Uterine smooth muscle cell (primary cell): ENCODE data around the gene NOTO. TPM values are rescaled to one million over a fixed set of nuclear protein-coding genes. Genes with fewer than 3 reads are reported as not detected.

ENCODE experiments used
- total RNA-seq: library from RNA; depleted of rRNA; stranded (reverse); fragments of >200 nt; gene quantifications from 2 replicates; pipeline ENCODE4 v1.2.3, GENCODE V29; 2014

NOTO gene, protein sequence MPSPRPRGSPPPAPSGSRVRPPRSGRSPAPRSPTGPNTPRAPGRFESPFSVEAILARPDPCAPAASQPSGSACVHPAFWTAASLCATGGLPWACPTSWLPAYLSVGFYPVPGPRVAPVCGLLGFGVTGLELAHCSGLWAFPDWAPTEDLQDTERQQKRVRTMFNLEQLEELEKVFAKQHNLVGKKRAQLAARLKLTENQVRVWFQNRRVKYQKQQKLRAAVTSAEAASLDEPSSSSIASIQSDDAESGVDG
- not detected in 2 replicates for total RNA-seq

DNA sequence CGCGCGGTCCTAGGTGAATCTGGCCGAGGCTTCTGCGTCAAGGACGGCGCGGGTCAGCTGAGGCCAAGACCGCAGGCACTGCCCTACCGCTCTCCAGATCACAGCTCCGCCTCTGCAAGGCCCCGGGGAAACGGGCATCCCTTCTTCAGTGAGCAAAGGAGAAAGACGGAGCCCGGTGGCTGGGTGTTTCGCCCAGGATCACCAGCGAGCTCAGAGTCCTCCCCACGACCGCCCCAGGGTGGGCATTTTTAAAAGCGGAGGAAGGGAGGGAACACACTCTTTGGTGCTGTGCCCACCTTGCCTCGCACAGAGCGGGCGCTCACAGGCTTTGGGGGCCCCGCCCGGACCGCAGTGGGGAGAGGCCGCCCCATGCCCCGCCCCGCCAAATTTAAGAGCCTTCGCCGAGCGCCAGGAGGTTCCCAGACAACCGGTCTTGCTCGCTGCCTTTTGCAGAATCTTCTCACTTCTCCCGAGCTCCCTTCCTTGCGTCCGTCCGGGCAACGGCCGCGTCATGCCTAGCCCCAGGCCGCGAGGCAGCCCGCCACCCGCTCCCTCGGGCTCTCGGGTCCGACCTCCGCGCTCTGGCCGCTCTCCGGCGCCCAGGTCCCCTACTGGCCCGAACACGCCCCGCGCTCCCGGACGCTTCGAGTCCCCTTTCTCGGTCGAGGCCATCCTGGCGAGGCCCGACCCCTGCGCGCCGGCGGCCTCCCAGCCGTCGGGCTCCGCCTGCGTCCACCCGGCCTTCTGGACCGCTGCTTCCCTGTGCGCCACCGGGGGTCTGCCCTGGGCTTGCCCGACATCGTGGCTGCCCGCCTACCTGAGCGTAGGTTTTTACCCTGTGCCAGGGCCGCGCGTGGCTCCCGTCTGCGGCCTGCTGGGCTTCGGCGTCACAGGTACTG, at the start of gene NOTO:
Gene NOTO, plus strand, starts transcription at position 419 of the 899 bp plus-strand sequence. Its CDS starts 93 bp downstream, at position 512.

DNA sequence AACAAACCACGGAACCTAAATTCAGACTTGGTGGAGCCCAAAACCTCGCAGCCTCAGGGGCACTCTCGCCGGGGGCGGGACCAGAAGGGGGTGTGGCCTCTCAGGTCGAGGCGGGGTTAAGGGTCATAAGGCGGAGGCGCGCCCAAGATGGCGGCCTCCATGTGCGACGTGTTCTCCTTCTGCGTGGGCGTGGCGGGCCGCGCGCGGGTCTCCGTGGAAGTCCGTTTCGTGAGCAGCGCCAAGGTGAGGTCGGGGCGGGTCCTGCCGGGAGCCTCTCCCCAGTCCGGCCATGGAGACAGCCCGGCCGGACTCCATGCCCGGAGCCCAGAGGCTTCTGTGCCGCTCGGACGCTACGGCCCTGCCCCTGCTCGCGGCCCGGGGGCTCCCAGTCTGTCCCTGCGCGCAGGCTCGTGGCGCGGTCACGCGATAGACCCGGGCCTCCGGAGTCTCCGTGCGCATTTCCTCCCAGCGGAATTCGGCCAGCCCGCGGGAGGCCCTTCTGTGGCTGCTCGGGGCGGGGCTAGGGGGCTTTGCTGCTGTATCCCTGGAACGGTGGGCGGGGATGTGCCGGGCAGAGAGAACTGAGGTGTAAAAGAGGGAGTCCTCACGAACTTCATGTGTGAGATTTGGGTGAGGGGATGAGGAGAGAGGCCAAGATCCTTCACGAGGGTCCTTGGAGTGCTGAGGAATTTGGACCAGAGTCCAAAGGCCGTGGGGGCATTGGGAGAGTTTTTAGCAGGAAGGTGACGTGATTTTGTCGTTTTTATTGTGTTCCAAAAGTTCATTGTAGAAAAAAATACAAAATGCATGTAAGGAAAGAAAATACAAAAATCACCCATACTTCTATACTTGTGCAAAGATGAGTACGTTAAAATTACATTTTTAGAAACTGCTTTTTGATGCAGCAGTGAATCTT, 12.0 kb downstream of the NOTO start, which contains the start of gene SMYD5:
Gene SMYD5, plus strand, starts transcription at position 126 of the 916 bp plus-strand sequence. Its CDS starts 22 bp downstream, at position 148.

GRCh38 chr2:73233154-73233931, 31.0 kb downstream of the NOTO start, which contains the start of gene PRADC1:
Gene PRADC1 (minus strand): TSS chr2:73233239. CDS start chr2:73233160, 79 bp downstream.

GRCh38 chr2:73233932-73234832, 31.8 kb downstream of the NOTO start, which contains the start of gene CCT7:
Gene CCT7 (plus strand): TSS chr2:73234308. CDS start chr2:73234379, 71 bp downstream.

Other genes with a start within 250 kb of the NOTO start
- gene SFXN5, start 130.9 kb upstream of the NOTO start, total RNA-seq, result 13.9 and 14.8 TPM in 2 replicates
- gene RAB11FIP5, start 89.6 kb upstream of the NOTO start, total RNA-seq, result 42.9 and 48.5 TPM in 2 replicates
- gene SMYD5, start 11.7 kb downstream of the NOTO start, total RNA-seq, result 21.2 and 27.9 TPM in 2 replicates
- 12.1 and 28.1 TPM in 2 replicates for gene PRADC1, start 30.7 kb downstream of the NOTO start, total RNA-seq
- gene CCT7, start 31.7 kb downstream of the NOTO start, total RNA-seq, result 421 and 604 TPM in 2 replicates
- gene FBXO41, start 81.9 kb downstream of the NOTO start, total RNA-seq, result 2.1 and 3.4 TPM in 2 replicates
- not detected in 2 replicates for gene EGR4, start 91.0 kb downstream of the NOTO start, total RNA-seq
- gene ALMS1, start 183.3 kb downstream of the NOTO start, total RNA-seq, result 16.6 and 18.1 TPM in 2 replicates